ENCODE data around the gene TUBA3E.

DNA sequence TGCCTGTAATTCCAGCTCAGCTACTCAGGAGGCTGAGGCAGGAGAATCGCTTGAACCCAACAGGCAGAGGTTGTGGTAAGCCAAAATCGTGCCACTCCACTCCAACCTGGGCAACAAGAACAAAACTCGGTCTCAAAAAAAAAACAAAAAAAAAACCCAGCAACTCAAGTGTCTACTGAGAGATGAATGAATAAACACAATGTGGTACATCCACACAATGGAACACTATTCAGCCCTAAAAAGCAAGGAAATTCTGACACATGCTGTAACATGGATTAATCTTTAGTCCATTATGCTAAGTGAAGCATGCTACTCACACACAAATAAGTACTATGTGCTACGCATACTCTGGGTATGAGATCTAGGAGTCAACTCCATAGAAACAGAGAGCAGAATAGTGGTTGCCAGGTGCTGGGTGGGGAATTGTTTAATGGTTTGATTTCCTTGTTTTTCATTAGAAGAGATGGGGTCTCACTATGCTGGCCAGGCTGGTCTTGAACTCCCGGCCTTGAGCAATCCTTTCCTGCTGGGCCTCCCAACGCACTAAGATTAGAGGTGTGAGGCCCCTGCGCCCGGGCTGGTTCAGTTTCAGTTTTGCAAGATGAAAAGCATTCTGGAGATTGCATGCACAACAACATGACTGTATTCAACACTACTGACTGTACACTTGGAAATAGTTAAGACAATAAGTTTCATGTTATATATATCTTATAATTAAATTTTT lies 32.8 kb downstream of the TUBA3E start:
- no peak for TF ChIP-seq POLR2A (IDR thresholded peaks at IDR 0.05)
- TF ChIP-seq, protein P1, sequence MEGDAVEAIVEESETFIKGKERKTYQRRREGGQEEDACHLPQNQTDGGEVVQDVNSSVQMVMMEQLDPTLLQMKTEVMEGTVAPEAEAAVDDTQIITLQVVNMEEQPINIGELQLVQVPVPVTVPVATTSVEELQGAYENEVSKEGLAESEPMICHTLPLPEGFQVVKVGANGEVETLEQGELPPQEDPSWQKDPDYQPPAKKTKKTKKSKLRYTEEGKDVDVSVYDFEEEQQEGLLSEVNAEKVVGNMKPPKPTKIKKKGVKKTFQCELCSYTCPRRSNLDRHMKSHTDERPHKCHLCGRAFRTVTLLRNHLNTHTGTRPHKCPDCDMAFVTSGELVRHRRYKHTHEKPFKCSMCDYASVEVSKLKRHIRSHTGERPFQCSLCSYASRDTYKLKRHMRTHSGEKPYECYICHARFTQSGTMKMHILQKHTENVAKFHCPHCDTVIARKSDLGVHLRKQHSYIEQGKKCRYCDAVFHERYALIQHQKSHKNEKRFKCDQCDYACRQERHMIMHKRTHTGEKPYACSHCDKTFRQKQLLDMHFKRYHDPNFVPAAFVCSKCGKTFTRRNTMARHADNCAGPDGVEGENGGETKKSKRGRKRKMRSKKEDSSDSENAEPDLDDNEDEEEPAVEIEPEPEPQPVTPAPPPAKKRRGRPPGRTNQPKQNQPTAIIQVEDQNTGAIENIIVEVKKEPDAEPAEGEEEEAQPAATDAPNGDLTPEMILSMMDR (IDR thresholded peaks at IDR 0.05): no peak

All from adrenal gland (tissue), 5 donors.